GM13976 (cell line): ENCODE results near the gene MAPT.
A peak's percentile ranks its signal among the peaks of the same experiment; 100 is the strongest.
"Not testable (repeated sequence)": the region's sequence is repeated elsewhere in the genome, so short reads cannot be mapped to it uniquely, and the experiment has no call there.

ENCODE experiments used
- DNase-seq: peaks from one replicate; pipeline ENCODE4 v3.0.0; 2012; ENCODE audit warnings: low spot score
- in situ Hi-C: fragments of 300-500 bp; cut with MboI; formaldehyde crosslinking; loops from one replicate; pipeline ENCODE4 v1.12.0; 2022; ENCODE audit warnings: low sequenced_read_pairs, mixed read lengths, inconsistent platforms; ENCODE audit not compliant: unreplicated experiment
- TF ChIP-seq, protein P1 (sequence below): IDR thresholded peaks from 2 replicates; pipeline ENCODE4 v1.5.1; 2012; ENCODE audit warnings: borderline replicate concordance, mild to moderate bottlenecking; ENCODE audit not compliant: insufficient read depth; ENCODE audit errors: extremely low read depth, missing control alignments, control extremely low read depth

The MAPT gene

DNA sequence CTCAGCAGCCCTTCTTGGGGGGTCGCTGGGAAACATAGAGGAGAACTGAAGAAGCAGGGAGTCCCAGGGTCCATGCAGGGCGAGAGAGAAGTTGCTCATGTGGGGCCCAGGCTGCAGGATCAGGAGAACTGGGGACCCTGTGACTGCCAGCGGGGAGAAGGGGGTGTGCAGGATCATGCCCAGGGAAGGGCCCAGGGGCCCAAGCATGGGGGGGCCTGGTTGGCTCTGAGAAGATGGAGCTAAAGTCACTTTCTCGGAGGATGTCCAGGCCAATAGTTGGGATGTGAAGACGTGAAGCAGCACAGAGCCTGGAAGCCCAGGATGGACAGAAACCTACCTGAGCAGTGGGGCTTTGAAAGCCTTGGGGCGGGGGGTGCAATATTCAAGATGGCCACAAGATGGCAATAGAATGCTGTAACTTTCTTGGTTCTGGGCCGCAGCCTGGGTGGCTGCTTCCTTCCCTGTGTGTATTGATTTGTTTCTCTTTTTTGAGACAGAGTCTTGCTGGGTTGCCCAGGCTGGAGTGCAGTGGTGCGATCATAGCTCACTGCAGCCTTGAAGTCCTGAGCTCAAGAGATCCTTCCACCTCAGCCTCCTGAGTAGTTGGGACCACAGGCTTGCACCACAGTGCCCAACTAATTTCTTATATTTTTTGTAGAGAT lies 108.1 kb downstream of the MAPT start:
- in situ Hi-C loops, result loop anchor here (10.0 kb wide), 1 partner anchor 212 kb away; no protein-coding TSS in a partner anchor
- TF ChIP-seq, protein P1, sequence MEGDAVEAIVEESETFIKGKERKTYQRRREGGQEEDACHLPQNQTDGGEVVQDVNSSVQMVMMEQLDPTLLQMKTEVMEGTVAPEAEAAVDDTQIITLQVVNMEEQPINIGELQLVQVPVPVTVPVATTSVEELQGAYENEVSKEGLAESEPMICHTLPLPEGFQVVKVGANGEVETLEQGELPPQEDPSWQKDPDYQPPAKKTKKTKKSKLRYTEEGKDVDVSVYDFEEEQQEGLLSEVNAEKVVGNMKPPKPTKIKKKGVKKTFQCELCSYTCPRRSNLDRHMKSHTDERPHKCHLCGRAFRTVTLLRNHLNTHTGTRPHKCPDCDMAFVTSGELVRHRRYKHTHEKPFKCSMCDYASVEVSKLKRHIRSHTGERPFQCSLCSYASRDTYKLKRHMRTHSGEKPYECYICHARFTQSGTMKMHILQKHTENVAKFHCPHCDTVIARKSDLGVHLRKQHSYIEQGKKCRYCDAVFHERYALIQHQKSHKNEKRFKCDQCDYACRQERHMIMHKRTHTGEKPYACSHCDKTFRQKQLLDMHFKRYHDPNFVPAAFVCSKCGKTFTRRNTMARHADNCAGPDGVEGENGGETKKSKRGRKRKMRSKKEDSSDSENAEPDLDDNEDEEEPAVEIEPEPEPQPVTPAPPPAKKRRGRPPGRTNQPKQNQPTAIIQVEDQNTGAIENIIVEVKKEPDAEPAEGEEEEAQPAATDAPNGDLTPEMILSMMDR, result peak; percentile 84

GRCh38 chr17:46002973-46003316 lies 108.6 kb downstream of the MAPT start:
- no peak for DNase-seq
- TF ChIP-seq, protein P1, result no peak
- in situ Hi-C loops, result loop anchor here (10.0 kb wide), 1 partner anchor 212 kb away; no protein-coding TSS in a partner anchor

More for the DNA sequence above, 108.1 kb downstream of the MAPT start:
- DNase-seq, result peak; percentile 86

DNA sequence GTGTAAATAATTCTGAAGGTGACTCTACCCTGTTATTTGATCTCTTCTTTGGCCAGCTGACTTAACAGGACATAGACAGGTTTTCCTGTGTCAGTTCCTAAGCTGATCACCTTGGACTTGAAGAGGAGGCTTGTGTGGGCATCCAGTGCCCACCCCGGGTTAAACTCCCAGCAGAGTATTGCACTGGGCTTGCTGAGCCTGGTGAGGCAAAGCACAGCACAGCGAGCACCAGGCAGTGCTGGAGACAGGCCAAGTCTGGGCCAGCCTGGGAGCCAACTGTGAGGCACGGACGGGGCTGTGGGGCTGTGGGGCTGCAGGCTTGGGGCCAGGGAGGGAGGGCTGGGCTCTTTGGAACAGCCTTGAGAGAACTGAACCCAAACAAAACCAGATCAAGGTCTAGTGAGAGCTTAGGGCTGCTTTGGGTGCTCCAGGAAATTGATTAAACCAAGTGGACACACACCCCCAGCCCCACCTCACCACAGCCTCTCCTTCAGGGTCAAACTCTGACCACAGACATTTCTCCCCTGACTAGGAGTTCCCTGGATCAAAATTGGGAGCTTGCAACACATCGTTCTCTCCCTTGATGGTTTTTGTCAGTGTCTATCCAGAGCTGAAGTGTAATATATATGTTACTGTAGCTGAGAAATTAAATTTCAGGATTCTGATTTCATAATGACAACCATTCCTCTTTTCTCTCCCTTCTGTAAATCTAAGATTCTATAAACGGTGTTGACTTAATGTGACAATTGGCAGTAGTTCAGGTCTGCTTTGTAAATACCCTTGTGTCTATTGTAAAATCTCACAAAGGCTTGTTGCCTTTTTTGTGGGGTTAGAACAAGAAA lies 109.8 kb downstream of the MAPT start:
- DNase-seq, result no peak
- TF ChIP-seq, protein P1, result no peak
- in situ Hi-C loops, result loop anchor here (10.0 kb wide), 1 partner anchor 211 kb away; no protein-coding TSS in a partner anchor

GRCh38 chr17:46006082-46006481 lies 111.7 kb downstream of the MAPT start:
- in situ Hi-C loops, result loop anchor here (10.0 kb wide), 1 partner anchor 209 kb away; no protein-coding TSS in a partner anchor
- DNase-seq, result not testable (repeated sequence)

GRCh38 chr17:46007461-46007965 lies 113.2 kb downstream of the MAPT start:
- in situ Hi-C loops, result loop anchor here (10.0 kb wide), 1 partner anchor 207 kb away; no protein-coding TSS in a partner anchor
- TF ChIP-seq, protein P1, result no peak
- no peak for DNase-seq

GRCh38 chr17:46008591-46008990 lies 114.2 kb downstream of the MAPT start:
- no peak for DNase-seq
- TF ChIP-seq, protein P1, result no peak
- in situ Hi-C loops, result loop anchor here (10.0 kb wide), 1 partner anchor 206 kb away; no protein-coding TSS in a partner anchor
